Measurements from ENCODE around the gene WDR90. TPM values are rescaled to one million over a fixed set of nuclear protein-coding genes. Genes with fewer than 3 reads are reported as not detected.

WDR90 gene
- total and polyA plus RNA-seq, 2 of the 13 experiments (the other 11 are each of a cell fraction or from before 2014, with no cell fraction given) = 14.9 to 28.9 TPM

- TF ChIP-seq ZNF574 (CRISPR knock-in tag; IDR thresholded peaks at IDR 0.05) (peak; percentile 84), BRD4 (CRISPR knock-in tag; IDR thresholded peaks at IDR 0.05) (0 out of 2 replicates have a peak, but pooled peaks have one; percentile 59), ZNF33A (CRISPR knock-in tag; IDR thresholded peaks at IDR 0.05; ENCODE audit: borderline replicate concordance) (no peak), TFDP1 (CRISPR knock-in tag; IDR thresholded peaks at IDR 0.05; ENCODE audit: borderline replicate concordance) (peak; percentile 45; the same call in 1 of the 2 replicates), ELF3 (CRISPR knock-in tag; IDR thresholded peaks at IDR 0.05) (peak; percentile 43; the same call in 1 of the 2 replicates), SP140L (CRISPR knock-in tag; IDR thresholded peaks at IDR 0.05; ENCODE audit: borderline replicate concordance) (no peak), ZNF256 (CRISPR knock-in tag; conservative IDR thresholded peaks at IDR 0.05) (0 out of 2 replicates have a peak, but pooled peaks have one; percentile 54), SNAPC2 (CRISPR knock-in tag; IDR thresholded peaks at IDR 0.05) (no peak), FLYWCH1 (CRISPR knock-in tag; IDR thresholded peaks at IDR 0.05) (no peak), SMC3 (IDR thresholded peaks at IDR 0.05; ENCODE audit: low read length) (no peak), TBP (CRISPR knock-in tag; IDR thresholded peaks at IDR 0.05) (no peak), ZNF775 (CRISPR knock-in tag; IDR thresholded peaks at IDR 0.05; ENCODE audit: borderline replicate concordance) (0 out of 2 replicates have a peak, but pooled peaks have one; percentile 38), ATF7-NPFF (CRISPR knock-in tag; IDR thresholded peaks at IDR 0.05; ENCODE audit: low read depth) (peak; percentile 71), ZNF841 (CRISPR knock-in tag; IDR thresholded peaks at IDR 0.05; ENCODE audit: borderline replicate concordance) (no peak), IRF2 (CRISPR knock-in tag; IDR thresholded peaks at IDR 0.05) (peak; percentile 65; the same call in 1 of the 2 replicates), U2AF2 (IDR thresholded peaks at IDR 0.05; ENCODE audit: low read depth, low read length) (no peak), ZNF17 (CRISPR knock-in tag; IDR thresholded peaks at IDR 0.05) (no peak), ZNF704 (CRISPR knock-in tag; IDR thresholded peaks at IDR 0.05; ENCODE audit: borderline replicate concordance) (no peak), TGIF2 (CRISPR knock-in tag; IDR thresholded peaks at IDR 0.05) (no peak), ZSCAN31 (CRISPR knock-in tag; IDR thresholded peaks at IDR 0.05; ENCODE audit: low read depth) (no peak), LBX2 (CRISPR knock-in tag; IDR thresholded peaks at IDR 0.05; ENCODE audit: borderline replicate concordance) (no peak), SP1 (IDR thresholded peaks at IDR 0.05) (no peak), SP1 (CRISPR knock-in tag; IDR thresholded peaks at IDR 0.05) (peak; percentile 65)
Measured at GRCh38 chr16:678858-679813, 30.0 kb downstream of the WDR90 start (continued).
